ENCODE results near the gene DDT. TPM values are rescaled to one million over a fixed set of nuclear protein-coding genes. Genes with fewer than 3 reads are reported as not detected.
"Not testable (repeated sequence)": the region's sequence is repeated elsewhere in the genome, so short reads cannot be mapped to it uniquely, and the experiment has no call there.

DDT gene
- total RNA-seq, 1 experiment from 2014 or later = 481 TPM

GRCh38 chr22:23921586-23922201, 52.5 kb downstream of the DDT start:
- DNase-seq (ENCODE audit: low read depth, low spot score); in situ Hi-C loops (cut with HindIII; ENCODE audit: low pct_unique_long_range_greater_than_20kb, low sequenced_read_pairs): not testable (repeated sequence)

Other genes with a start within 250 kb of the DDT start
- 5.2 and 5.7 TPM in 2 replicates for gene ZNF70, start 223.3 kb downstream of the DDT start, total RNA-seq (2014; rRNA removed; shearing (Covaris generic))
- not detected in 2 replicates for gene VPREB3, start 220.0 kb downstream of the DDT start, total RNA-seq (2014; rRNA removed; shearing (Covaris generic))
- not detected in 2 replicates for gene C22orf15, start 211.5 kb downstream of the DDT start, total RNA-seq (2014; rRNA removed; shearing (Covaris generic))
- gene CHCHD10, start 206.5 kb downstream of the DDT start, total RNA-seq (2014; rRNA removed; shearing (Covaris generic)) = 76.0 and 90.5 TPM in 2 replicates
- 1.1 TPM in 2 replicates for gene MMP11, start 201.6 kb downstream of the DDT start, total RNA-seq (2014; rRNA removed; shearing (Covaris generic))
- gene SMARCB1, start 187.5 kb downstream of the DDT start, total RNA-seq (2014; rRNA removed; shearing (Covaris generic)) = 71.1 and 78.4 TPM in 2 replicates
- 0.13 and 0.26 TPM in 2 replicates for gene DERL3, start 135.4 kb downstream of the DDT start, total RNA-seq (2014; rRNA removed; shearing (Covaris generic))
- gene SLC2A11, start 116.6 kb downstream of the DDT start, total RNA-seq (2014; rRNA removed; shearing (Covaris generic)) = 20.6 and 20.7 TPM in 2 replicates
- gene MIF, start 80.1 kb downstream of the DDT start, total RNA-seq (2014; rRNA removed; shearing (Covaris generic)) = 837 and 896 TPM in 2 replicates
- 1.2 TPM in 2 replicates for gene GSTT2B, start 13.2 kb downstream of the DDT start, total RNA-seq (2014; rRNA removed; shearing (Covaris generic))
- 1.6 and 1.8 TPM in 2 replicates for gene DDTL, start 7.6 kb downstream of the DDT start, total RNA-seq (2014; rRNA removed; shearing (Covaris generic))
- gene GSTT2, start 5.7 kb upstream of the DDT start, total RNA-seq (2014; rRNA removed; shearing (Covaris generic)) = not detected in 2 replicates
- gene GSTT4, start 31.0 kb upstream of the DDT start, total RNA-seq (2014; rRNA removed; shearing (Covaris generic)) = not detected in 2 replicates
- gene CABIN1, start 36.9 kb upstream of the DDT start, total RNA-seq (2014; rRNA removed; shearing (Covaris generic)) = 28.4 and 29.1 TPM in 2 replicates
- 0.03 and 0.05 TPM in 2 replicates for gene SUSD2, start 207.0 kb upstream of the DDT start, total RNA-seq (2014; rRNA removed; shearing (Covaris generic))

All from SK-MEL-5 (cell line).